GM04503 (cell line): ENCODE measurements around the gene CD244.

Experiments used
- DNase-seq: peaks from one replicate; pipeline ENCODE4 v3.0.0-alpha.2; 2012; ENCODE audit warnings: low read depth

The CD244 gene

DNA sequence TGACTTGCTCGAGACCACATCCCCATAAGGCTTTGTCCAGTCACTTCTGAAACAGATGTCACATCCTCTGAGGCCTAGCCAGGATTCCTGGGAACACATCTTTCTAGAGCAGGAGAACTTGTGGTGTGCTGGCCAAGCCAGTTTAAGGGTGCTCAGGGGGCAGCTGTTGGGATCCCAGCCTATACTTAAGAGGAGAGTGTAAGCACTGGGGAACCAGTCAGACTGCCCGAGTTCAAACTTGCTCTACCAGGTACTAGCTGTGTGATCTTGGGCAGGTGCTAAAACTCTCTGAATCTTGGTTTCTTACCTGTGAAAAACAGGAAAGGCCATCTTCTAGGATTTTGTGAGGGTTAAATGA lies 82.3 kb downstream of the CD244 start:
- DNase-seq, result no peak
